Esophagus muscularis mucosa (tissue), 4 donors: ENCODE measurements around the gene KCNQ1. TPM values are rescaled to one million over a fixed set of nuclear protein-coding genes. Genes with fewer than 3 reads are reported as not detected.

Experiments
- DNase-seq: peaks from one replicate; pipeline ENCODE4 v3.0.0-alpha.2; 2017; ENCODE audit errors: extremely low spot score
- H3K27ac ChIP-seq, 4 donors: fragments of 200-600 bp; sonication (generic); replicated peaks in 1 of 4; 1 replicate in 3 of 4; 2 replicates in 1 of 4; pipeline ENCODE4 v1.5.1; 2016 to 2019; ENCODE audit warnings: mild to moderate bottlenecking in 1 of 4
- H3K27me3 ChIP-seq, 4 donors: fragments of 200-600 bp; sonication (generic); one replicate each; pipeline versions ENCODE4 v1.5.1 to v1.6.0; 2016 to 2019
- H3K36me3 ChIP-seq, 4 donors: fragments of 200-600 bp; sonication (generic); one replicate each; pipeline ENCODE4 v1.5.1; 2016 to 2019
- H3K4me1 ChIP-seq, 4 donors: fragments of 200-600 bp; sonication (generic); one replicate each; pipeline ENCODE4 v1.5.1; 2016 to 2019
- H3K4me3 ChIP-seq, 4 donors: fragments of 200-600 bp; sonication (generic); 1 replicate in 2 of 4; 2 replicates in 2 of 4; pipeline ENCODE4 v1.5.1; 2016 to 2019; ENCODE audit warnings: mild to moderate bottlenecking in 4 of 4, moderate library complexity in 1 of 4
- H3K9me3 ChIP-seq, 4 donors: fragments of 200-600 bp; sonication (generic); 1 replicate in 3 of 4; 2 replicates in 1 of 4; pipeline ENCODE4 v1.5.1; 2016 to 2019
- CTCF ChIP-seq, 3 experiments: fragments of 200-600 bp in 2 of 3; fragments of 450-650 bp in 1 of 3; sonication (generic) in 2 of 3; IDR thresholded peaks; one replicate each; pipeline ENCODE4 v1.5.1; 2017 to 2019; ENCODE audit warnings: antibody characterized with exemption in 3 of 3, mild to moderate bottlenecking in 2 of 3, moderate library complexity in 1 of 3
- EP300 ChIP-seq: sonication (generic); formaldehyde crosslinking; IDR thresholded peaks from one replicate; pipeline ENCODE4 v1.6.1; 2017; ENCODE audit warnings: antibody characterized with exemption
- POLR2A ChIP-seq: fragments of 450-650 bp; IDR thresholded peaks from one replicate; pipeline ENCODE4 v1.6.1; 2017; ENCODE audit warnings: antibody characterized with exemption, moderate library complexity, mild to moderate bottlenecking, low read depth
- POLR2AphosphoS5 ChIP-seq, 2 donors: sonication (generic); formaldehyde crosslinking; IDR thresholded peaks; one replicate each; pipeline ENCODE4 v1.6.1; 2017; ENCODE audit warnings: antibody characterized with exemption in 2 of 2
- WGBS: methylation state at CpG from one replicate; pipeline ENCODE4 v1.1.5; 2018; 5-methylcytosine and 5-hydroxymethylcytosine counted together
- intact Hi-C: fragments of 100-400 bp; cut with DNase I; formaldehyde crosslinking; loops from one replicate; pipeline ENCODE4 v1.15.1; 2023
- total RNA-seq, 4 donors: library from RNA; depleted of rRNA; stranded (reverse); fragments of >200 nt; gene quantifications; one replicate each; pipeline versions ENCODE4 v1.1.0 to v1.2.1, GENCODE V29; 2016

KCNQ1 gene
- total RNA-seq, 4 donors from 2014 or later = 2.1 to 5.9 (median 4.3) TPM

DNA sequence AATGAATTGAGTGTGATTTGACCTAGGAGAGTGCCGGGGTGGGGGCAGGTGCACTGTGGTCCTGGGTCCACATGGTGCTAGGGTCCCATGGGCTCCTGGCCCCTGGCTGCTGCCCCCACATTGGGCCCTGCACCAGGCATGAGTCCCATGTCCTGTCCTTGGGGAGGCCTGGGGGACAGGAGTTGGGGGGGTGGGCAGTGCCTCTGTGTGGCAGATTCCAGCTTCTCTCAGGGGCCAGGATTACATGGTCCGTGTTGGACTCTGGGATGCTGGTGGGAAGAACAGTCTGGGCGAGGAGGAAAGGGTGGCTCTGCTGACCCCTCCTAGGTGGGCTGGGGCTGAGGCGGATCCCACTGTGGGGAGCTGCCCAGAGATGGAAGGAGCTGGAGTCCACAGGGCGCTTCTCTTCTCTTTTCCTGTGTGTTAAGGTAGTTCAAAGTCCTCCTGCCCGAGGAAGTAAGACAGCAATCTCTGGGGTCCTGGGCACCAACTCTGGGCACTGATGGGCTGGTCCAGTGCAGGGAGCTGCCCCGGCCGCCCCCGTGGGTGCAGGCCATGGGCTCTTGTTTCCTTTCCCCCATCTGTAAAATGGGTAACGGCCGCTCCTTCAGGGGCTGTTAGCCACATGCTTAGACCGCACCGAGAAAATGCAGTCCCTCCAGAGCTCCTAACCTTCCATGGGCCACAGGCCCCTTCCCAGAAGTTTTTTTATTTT lies 19.8 kb downstream of the KCNQ1 start:
- H3K27me3 ChIP-seq = peaks cover 0 to 33% (median 0%) of the 10 kb centered on the region in 4 donors
- intact Hi-C loops = no loop called here
- H3K27ac ChIP-seq = no peak overlapping the region
- DNase-seq = no peak
- H3K4me1 ChIP-seq = peaks cover 0 to 41% (median 0%) of the 10 kb centered on the region in 4 donors
- no peak for TF ChIP-seq POLR2AphosphoS5 (IDR thresholded peaks at IDR 0.05)
- no peak for TF ChIP-seq CTCF (IDR thresholded peaks at IDR 0.05)
- no peak for TF ChIP-seq POLR2A
- TF ChIP-seq EP300 = no peak
- 92% methylated on average over 9 of the region's 13 CpGs for WGBS
- no peak overlapping the region for H3K4me3 ChIP-seq
- no peaks in the 10 kb centered on the region for H3K9me3 ChIP-seq
- H3K36me3 ChIP-seq = no peaks in the 10 kb centered on the region

GRCh38 chr11:2465202-2466068 lies 20.6 kb downstream of the KCNQ1 start:
- Histone ChIP-seq H3K9me3 (no peaks in the 10 kb centered on the region), H3K27me3 (peaks cover 0 to 41% (median 0%) of the 10 kb centered on the region in 4 donors), H3K36me3 (no peaks in the 10 kb centered on the region), H3K4me1 (peaks cover 0 to 33% (median 0%) of the 10 kb centered on the region in 4 donors), H3K4me3 (no peak overlapping the region), H3K27ac (no peak overlapping the region)
- WGBS = 92% methylated on average over 12 of the region's 20 CpGs
- intact Hi-C loops = no loop called here
- TF ChIP-seq POLR2AphosphoS5 (IDR thresholded peaks at IDR 0.05) (no peak), EP300 (no peak), CTCF (IDR thresholded peaks at IDR 0.05) (no peak)
- no peak for DNase-seq

DNA sequence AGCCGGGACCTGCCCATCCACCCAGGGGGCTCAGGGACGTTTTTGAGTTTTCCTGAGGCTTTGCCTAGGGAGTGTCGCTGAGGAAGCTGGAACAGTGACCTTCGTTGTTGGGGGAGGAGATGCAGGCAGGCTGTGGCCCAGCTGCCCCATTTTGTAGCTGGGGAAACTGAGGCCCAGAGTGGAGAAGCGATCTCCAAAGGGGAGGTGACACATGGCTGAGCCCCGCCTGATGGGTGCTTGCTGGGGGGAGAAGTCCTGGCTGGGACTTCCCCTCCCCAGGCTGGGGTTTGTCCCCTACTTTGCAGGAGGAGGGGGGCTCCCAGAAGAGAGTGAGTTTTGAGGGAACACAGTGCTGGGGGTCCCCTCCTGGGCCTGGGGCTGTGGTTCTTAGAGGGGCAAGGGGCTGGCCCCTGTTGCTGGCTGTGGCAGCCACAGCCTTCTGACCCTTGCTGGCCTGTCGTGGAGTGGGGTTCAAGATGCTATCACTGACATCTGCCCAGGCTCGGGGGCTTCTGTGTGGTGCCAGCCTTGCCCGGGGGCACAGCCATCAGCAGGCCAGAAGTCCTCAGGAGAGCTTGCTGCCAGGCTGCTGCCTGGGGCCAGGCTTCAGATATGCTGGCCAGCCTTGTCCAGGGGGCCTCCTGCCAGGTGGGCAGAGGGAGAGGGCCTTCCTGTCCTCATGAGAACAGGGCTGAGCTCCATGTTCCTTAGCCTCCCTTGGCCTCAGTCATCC lies 21.4 kb downstream of the KCNQ1 start:
- H3K36me3 ChIP-seq = no peaks in the 10 kb centered on the region
- no peak for DNase-seq
- intact Hi-C loops = no loop called here
- TF ChIP-seq POLR2A (no peak), EP300 (no peak), POLR2AphosphoS5 (IDR thresholded peaks at IDR 0.05) (no peak), CTCF (IDR thresholded peaks at IDR 0.05) (no peak)
- no peak overlapping the region for H3K4me3 ChIP-seq
- H3K27ac ChIP-seq = no peak overlapping the region
- peaks cover 0 to 47% (median 0%) of the 10 kb centered on the region in 4 donors for H3K27me3 ChIP-seq
- 81% methylated on average over 6 of the region's 9 CpGs for WGBS
- H3K9me3 ChIP-seq = no peaks in the 10 kb centered on the region
- peaks cover 0 to 29% (median 0%) of the 10 kb centered on the region in 4 donors for H3K4me1 ChIP-seq

GRCh38 chr11:2466869-2467694 lies 22.3 kb downstream of the KCNQ1 start:
- H3K9me3 ChIP-seq = no peaks in the 10 kb centered on the region
- DNase-seq = no peak
- peaks cover 0 to 29% (median 0%) of the 10 kb centered on the region in 4 donors for H3K4me1 ChIP-seq
- WGBS = 78% methylated on average over 10 of the region's 16 CpGs
- peaks cover 0 to 55% (median 0%) of the 10 kb centered on the region in 4 donors for H3K27me3 ChIP-seq
- no peak overlapping the region for H3K27ac ChIP-seq
- H3K4me3 ChIP-seq = no peak overlapping the region
- intact Hi-C loops = no loop called here
- TF ChIP-seq POLR2AphosphoS5 (IDR thresholded peaks at IDR 0.05) (no peak), POLR2A (no peak), EP300 (no peak), CTCF (IDR thresholded peaks at IDR 0.05) (no peak)
- no peaks in the 10 kb centered on the region for H3K36me3 ChIP-seq
